SK-N-SH treated with all-trans-retinoic acid at 6 μM for 48 hours (cell line): ENCODE results near the gene APCDD1L.

Source experiments
- ATAC-seq: fragments of 200-7000 bp; cut with Tn5 transposase; 3 replicates; pipeline ENCODE4 v1.9.1; 2020; ENCODE audit warnings: mild to moderate bottlenecking, moderate library complexity
- ARNTL ChIP-seq: fragments of 450-650 bp; formaldehyde crosslinking; IDR thresholded peaks from 2 replicates; pipeline ENCODE4 v1.5.0; 2020; ENCODE audit warnings: low read depth, mild to moderate bottlenecking, moderate library complexity, borderline replicate concordance
- BACH2 ChIP-seq: fragments of 250-450 bp; sonication (Bioruptor Pico); IDR thresholded peaks from 2 replicates; pipeline ENCODE4 v1.9.0; 2021; ENCODE audit warnings: mild to moderate bottlenecking, borderline replicate concordance
- CSDC2 ChIP-seq: fragments of 250-450 bp; sonication (Bioruptor Pico); IDR thresholded peaks from 2 replicates; pipeline ENCODE4 v1.5.0; 2020; ENCODE audit warnings: mild to moderate bottlenecking, moderate library complexity
- ESRRG ChIP-seq: fragments of 250-450 bp; sonication (Bioruptor Pico); IDR thresholded peaks from 2 replicates; pipeline ENCODE4 v1.6.1; 2021; ENCODE audit warnings: mild to moderate bottlenecking
- GLIS3 ChIP-seq: fragments of 250-450 bp; sonication (Bioruptor Pico); IDR thresholded peaks from 2 replicates; pipeline ENCODE4 v1.5.0; 2020; ENCODE audit warnings: mild to moderate bottlenecking, moderate library complexity
- ISL1 ChIP-seq: fragments of 250-450 bp; sonication (Bioruptor Pico); IDR thresholded peaks from 2 replicates; pipeline ENCODE4 v2.1.2; 2022; ENCODE audit warnings: mild to moderate bottlenecking, moderate library complexity
- PPARA ChIP-seq: fragments of 250-450 bp; sonication (Bioruptor Pico); IDR thresholded peaks from 2 replicates; pipeline ENCODE4 v1.5.0; 2020; ENCODE audit warnings: mild to moderate bottlenecking, borderline replicate concordance
- SNAI2 ChIP-seq: fragments of 250-450 bp; sonication (Bioruptor Pico); IDR thresholded peaks from 2 replicates; pipeline ENCODE4 v1.5.0; 2020; ENCODE audit warnings: mild to moderate bottlenecking, moderate library complexity
- TCF4 ChIP-seq: fragments of 250-450 bp; sonication (Bioruptor Pico); IDR thresholded peaks from 2 replicates; pipeline ENCODE4 v1.8.0; 2021; ENCODE audit warnings: mild to moderate bottlenecking, moderate library complexity, borderline replicate concordance
- TOX ChIP-seq: fragments of 250-450 bp; sonication (Bioruptor Pico); IDR thresholded peaks from 2 replicates; pipeline ENCODE4 v1.8.0; 2021; ENCODE audit warnings: mild to moderate bottlenecking, moderate library complexity, borderline replicate concordance
- ZC3H10 ChIP-seq: fragments of 250-450 bp; sonication (Bioruptor Pico); IDR thresholded peaks from 2 replicates; pipeline ENCODE4 v1.5.1; 2021; ENCODE audit warnings: mild to moderate bottlenecking, moderate library complexity
- ZFP30 ChIP-seq: fragments of 450-650 bp; formaldehyde crosslinking; IDR thresholded peaks from 2 replicates; pipeline ENCODE4 v1.5.0; 2022; ENCODE audit warnings: mild to moderate bottlenecking, moderate library complexity
- ZNF565 ChIP-seq: fragments of 450-650 bp; formaldehyde crosslinking; conservative IDR thresholded peaks from 2 replicates; pipeline ENCODE4 v1.5.0; 2020; ENCODE audit warnings: low read depth, mild to moderate bottlenecking, moderate library complexity
- ZNF70 ChIP-seq: fragments of 450-650 bp; formaldehyde crosslinking; IDR thresholded peaks from 2 replicates; pipeline ENCODE4 v1.5.0; 2020; ENCODE audit warnings: mild to moderate bottlenecking, moderate library complexity
- ZNF8 ChIP-seq: fragments of 450-650 bp; formaldehyde crosslinking; IDR thresholded peaks from 2 replicates; pipeline ENCODE4 v1.5.0; 2020; ENCODE audit warnings: mild to moderate bottlenecking, moderate library complexity
- TF ChIP-seq, protein P1 (sequence below): fragments of 250-450 bp; sonication (Bioruptor Pico); IDR thresholded peaks from 2 replicates; pipeline ENCODE4 v1.5.0; 2020; ENCODE audit warnings: mild to moderate bottlenecking, moderate library complexity
- TF ChIP-seq, protein P2 (sequence below): fragments of 250-450 bp; sonication (Bioruptor Pico); IDR thresholded peaks from 2 replicates; pipeline ENCODE4 v1.8.0; 2021; ENCODE audit warnings: low read depth, mild to moderate bottlenecking, moderate library complexity, borderline replicate concordance
- TF ChIP-seq, protein P3 (sequence below): fragments of 250-450 bp; sonication (Bioruptor Pico); IDR thresholded peaks from 2 replicates; pipeline ENCODE4 v1.8.0; 2020; ENCODE audit warnings: mild to moderate bottlenecking, moderate library complexity, borderline replicate concordance
- TF ChIP-seq, protein P4 (sequence below): fragments of 250-450 bp; sonication (Bioruptor Pico); IDR thresholded peaks from 2 replicates; pipeline ENCODE4 v1.5.1; 2020; ENCODE audit warnings: low read depth, mild to moderate bottlenecking, moderate library complexity
- TF ChIP-seq, protein P5 (sequence below): fragments of 250-450 bp; sonication (Bioruptor Pico); IDR thresholded peaks from 2 replicates; pipeline ENCODE4 v1.5.1; 2021; ENCODE audit warnings: mild to moderate bottlenecking, moderate library complexity

APCDD1L gene

GRCh38 chr20:58519940-58520712 is 4.9 kb upstream of the APCDD1L start:
- TF ChIP-seq ZFP30 (CRISPR knock-in tag) (no peak), TCF4 (CRISPR knock-in tag) (no peak), ZNF565 (CRISPR knock-in tag) (no peak), SNAI2 (CRISPR knock-in tag) (no peak), BACH2 (no peak), GLIS3 (CRISPR knock-in tag) (no peak), ZNF8 (CRISPR knock-in tag) (no peak), ZNF70 (CRISPR knock-in tag) (no peak), ARNTL (CRISPR knock-in tag) (no peak), TOX (no peak), CSDC2 (CRISPR knock-in tag) (no peak), ZC3H10 (CRISPR knock-in tag) (no peak), ISL1 (CRISPR knock-in tag) (no peak), PPARA (CRISPR knock-in tag) (no peak)
- TF ChIP-seq, protein P1, sequence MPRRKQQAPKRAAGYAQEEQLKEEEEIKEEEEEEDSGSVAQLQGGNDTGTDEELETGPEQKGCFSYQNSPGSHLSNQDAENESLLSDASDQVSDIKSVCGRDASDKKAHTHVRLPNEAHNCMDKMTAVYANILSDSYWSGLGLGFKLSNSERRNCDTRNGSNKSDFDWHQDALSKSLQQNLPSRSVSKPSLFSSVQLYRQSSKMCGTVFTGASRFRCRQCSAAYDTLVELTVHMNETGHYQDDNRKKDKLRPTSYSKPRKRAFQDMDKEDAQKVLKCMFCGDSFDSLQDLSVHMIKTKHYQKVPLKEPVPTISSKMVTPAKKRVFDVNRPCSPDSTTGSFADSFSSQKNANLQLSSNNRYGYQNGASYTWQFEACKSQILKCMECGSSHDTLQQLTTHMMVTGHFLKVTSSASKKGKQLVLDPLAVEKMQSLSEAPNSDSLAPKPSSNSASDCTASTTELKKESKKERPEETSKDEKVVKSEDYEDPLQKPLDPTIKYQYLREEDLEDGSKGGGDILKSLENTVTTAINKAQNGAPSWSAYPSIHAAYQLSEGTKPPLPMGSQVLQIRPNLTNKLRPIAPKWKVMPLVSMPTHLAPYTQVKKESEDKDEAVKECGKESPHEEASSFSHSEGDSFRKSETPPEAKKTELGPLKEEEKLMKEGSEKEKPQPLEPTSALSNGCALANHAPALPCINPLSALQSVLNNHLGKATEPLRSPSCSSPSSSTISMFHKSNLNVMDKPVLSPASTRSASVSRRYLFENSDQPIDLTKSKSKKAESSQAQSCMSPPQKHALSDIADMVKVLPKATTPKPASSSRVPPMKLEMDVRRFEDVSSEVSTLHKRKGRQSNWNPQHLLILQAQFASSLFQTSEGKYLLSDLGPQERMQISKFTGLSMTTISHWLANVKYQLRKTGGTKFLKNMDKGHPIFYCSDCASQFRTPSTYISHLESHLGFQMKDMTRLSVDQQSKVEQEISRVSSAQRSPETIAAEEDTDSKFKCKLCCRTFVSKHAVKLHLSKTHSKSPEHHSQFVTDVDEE (CRISPR knock-in tag): no peak
- TF ChIP-seq, protein P2, sequence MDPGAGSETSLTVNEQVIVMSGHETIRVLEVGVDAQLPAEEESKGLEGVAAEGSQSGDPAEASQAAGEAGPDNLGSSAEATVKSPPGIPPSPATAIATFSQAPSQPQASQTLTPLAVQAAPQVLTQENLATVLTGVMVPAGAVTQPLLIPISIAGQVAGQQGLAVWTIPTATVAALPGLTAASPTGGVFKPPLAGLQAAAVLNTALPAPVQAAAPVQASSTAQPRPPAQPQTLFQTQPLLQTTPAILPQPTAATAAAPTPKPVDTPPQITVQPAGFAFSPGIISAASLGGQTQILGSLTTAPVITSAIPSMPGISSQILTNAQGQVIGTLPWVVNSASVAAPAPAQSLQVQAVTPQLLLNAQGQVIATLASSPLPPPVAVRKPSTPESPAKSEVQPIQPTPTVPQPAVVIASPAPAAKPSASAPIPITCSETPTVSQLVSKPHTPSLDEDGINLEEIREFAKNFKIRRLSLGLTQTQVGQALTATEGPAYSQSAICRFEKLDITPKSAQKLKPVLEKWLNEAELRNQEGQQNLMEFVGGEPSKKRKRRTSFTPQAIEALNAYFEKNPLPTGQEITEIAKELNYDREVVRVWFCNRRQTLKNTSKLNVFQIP (CRISPR knock-in tag): no peak
- TF ChIP-seq, protein P3, sequence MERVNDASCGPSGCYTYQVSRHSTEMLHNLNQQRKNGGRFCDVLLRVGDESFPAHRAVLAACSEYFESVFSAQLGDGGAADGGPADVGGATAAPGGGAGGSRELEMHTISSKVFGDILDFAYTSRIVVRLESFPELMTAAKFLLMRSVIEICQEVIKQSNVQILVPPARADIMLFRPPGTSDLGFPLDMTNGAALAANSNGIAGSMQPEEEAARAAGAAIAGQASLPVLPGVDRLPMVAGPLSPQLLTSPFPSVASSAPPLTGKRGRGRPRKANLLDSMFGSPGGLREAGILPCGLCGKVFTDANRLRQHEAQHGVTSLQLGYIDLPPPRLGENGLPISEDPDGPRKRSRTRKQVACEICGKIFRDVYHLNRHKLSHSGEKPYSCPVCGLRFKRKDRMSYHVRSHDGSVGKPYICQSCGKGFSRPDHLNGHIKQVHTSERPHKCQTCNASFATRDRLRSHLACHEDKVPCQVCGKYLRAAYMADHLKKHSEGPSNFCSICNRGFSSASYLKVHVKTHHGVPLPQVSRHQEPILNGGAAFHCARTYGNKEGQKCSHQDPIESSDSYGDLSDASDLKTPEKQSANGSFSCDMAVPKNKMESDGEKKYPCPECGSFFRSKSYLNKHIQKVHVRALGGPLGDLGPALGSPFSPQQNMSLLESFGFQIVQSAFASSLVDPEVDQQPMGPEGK: no peak
- TF ChIP-seq, protein P4, sequence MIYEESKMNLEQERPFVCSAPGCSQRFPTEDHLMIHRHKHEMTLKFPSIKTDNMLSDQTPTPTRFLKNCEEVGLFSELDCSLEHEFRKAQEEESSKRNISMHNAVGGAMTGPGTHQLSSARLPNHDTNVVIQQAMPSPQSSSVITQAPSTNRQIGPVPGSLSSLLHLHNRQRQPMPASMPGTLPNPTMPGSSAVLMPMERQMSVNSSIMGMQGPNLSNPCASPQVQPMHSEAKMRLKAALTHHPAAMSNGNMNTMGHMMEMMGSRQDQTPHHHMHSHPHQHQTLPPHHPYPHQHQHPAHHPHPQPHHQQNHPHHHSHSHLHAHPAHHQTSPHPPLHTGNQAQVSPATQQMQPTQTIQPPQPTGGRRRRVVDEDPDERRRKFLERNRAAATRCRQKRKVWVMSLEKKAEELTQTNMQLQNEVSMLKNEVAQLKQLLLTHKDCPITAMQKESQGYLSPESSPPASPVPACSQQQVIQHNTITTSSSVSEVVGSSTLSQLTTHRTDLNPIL (CRISPR knock-in tag): no peak
- TF ChIP-seq, protein P5, sequence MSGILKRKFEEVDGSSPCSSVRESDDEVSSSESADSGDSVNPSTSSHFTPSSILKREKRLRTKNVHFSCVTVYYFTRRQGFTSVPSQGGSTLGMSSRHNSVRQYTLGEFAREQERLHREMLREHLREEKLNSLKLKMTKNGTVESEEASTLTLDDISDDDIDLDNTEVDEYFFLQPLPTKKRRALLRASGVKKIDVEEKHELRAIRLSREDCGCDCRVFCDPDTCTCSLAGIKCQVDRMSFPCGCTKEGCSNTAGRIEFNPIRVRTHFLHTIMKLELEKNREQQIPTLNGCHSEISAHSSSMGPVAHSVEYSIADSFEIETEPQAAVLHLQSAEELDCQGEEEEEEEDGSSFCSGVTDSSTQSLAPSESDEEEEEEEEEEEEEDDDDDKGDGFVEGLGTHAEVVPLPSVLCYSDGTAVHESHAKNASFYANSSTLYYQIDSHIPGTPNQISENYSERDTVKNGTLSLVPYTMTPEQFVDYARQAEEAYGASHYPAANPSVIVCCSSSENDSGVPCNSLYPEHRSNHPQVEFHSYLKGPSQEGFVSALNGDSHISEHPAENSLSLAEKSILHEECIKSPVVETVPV (CRISPR knock-in tag): no peak
- ATAC-seq: no peak

GRCh38 chr20:58518896-58519593 is 3.8 kb upstream of the APCDD1L start:
- no peak for ATAC-seq
- TF ChIP-seq SNAI2 (CRISPR knock-in tag) (no peak), TCF4 (CRISPR knock-in tag) (no peak), CSDC2 (CRISPR knock-in tag) (no peak), ZFP30 (CRISPR knock-in tag) (no peak), ESRRG (no peak), ZC3H10 (CRISPR knock-in tag) (no peak), ZNF565 (CRISPR knock-in tag) (no peak), BACH2 (no peak), GLIS3 (CRISPR knock-in tag) (no peak), ZNF70 (CRISPR knock-in tag) (no peak), TOX (no peak)
- TF ChIP-seq, protein P1 (CRISPR knock-in tag): no peak
- TF ChIP-seq, protein P3: no peak
- TF ChIP-seq, protein P2 (CRISPR knock-in tag): no peak
